B cell (primary cell): Measurements from ENCODE around the gene ESD. TPM values are rescaled to one million over a fixed set of nuclear protein-coding genes. Genes with fewer than 3 reads are reported as not detected.
A peak's percentile ranks its signal among the peaks of the same experiment; 100 is the strongest.

ENCODE experiments used
- ATAC-seq: fragments of 200-7000 bp; cut with Tn5 transposase; one replicate; pipeline ENCODE4 v1.10.0; 2021; ENCODE audit warnings: low read depth, mild to moderate bottlenecking, moderate number of reproducible peaks, moderate library complexity
- CTCF ChIA-PET: fragments of 350-600 bp; sonication (Branson Sonifier 250); formaldehyde crosslinking; loops from one replicate; lab custom pipeline; 2021; ENCODE audit warnings: antibody characterized with exemption, inconsistent platforms; lab: Charles Lee
- POLR2A ChIA-PET: fragments of 350-600 bp; sonication (Branson Sonifier 250); formaldehyde crosslinking; loops from one replicate; lab custom pipeline; 2021; ENCODE audit warnings: antibody characterized with exemption; lab: Charles Lee
- DNase-seq: peaks from one replicate; pipeline ENCODE4 v3.0.0; 2013
- H2AFZ ChIP-seq: 2 replicates; pipeline ENCODE4 v1.6.1; 2012; ENCODE audit warnings: mild to moderate bottlenecking, low read depth, low read length; ENCODE audit not compliant: insufficient read depth, poor library complexity, severe bottlenecking
- H3K27ac ChIP-seq, 2 donors: 1 replicate in 1 of 2; 2 replicates in 1 of 2; pipeline ENCODE4 v1.5.1; 2012 to 2013; ENCODE audit warnings: low read length in 2 of 2, mild to moderate bottlenecking in 2 of 2, moderate library complexity in 1 of 2
- H3K27me3 ChIP-seq, 4 experiments: fragments of 200-600 bp in 1 of 4; sonication (generic) in 1 of 4; replicated peaks in 1 of 4; 1 replicate in 2 of 4; 2 replicates in 2 of 4; pipeline versions ENCODE4 v1.6.1 to v1.7.0; 2013 to 2016; ENCODE audit warnings: low read length in 3 of 4, mild to moderate bottlenecking in 2 of 4, mixed read lengths in 1 of 4, moderate library complexity in 1 of 4; ENCODE audit not compliant: insufficient read depth in 4 of 4, control insufficient read depth in 3 of 4; ENCODE audit errors: control extremely low read depth in 1 of 4
- H3K36me3 ChIP-seq, 2 experiments: replicated peaks in 1 of 2; 1 replicate in 1 of 2; 2 replicates in 1 of 2; pipeline versions ENCODE4 v1.6.1 to v1.7.1; 2013; ENCODE audit warnings: low read length in 1 of 2; ENCODE audit not compliant: insufficient read depth in 2 of 2, control insufficient read depth in 1 of 2; ENCODE audit errors: control extremely low read depth in 1 of 2, extremely low read depth in 1 of 2
- H3K4me1 ChIP-seq, 2 donors: fragments of 200-600 bp in 1 of 2; sonication (generic) in 1 of 2; 1 replicate in 1 of 2; 2 replicates in 1 of 2; pipeline versions ENCODE4 v1.5.1 to v1.6.1; 2013 to 2017; ENCODE audit warnings: low read length in 2 of 2; ENCODE audit not compliant: control insufficient read depth in 2 of 2, insufficient read depth in 2 of 2
- H3K4me2 ChIP-seq: replicated peaks from 2 replicates; pipeline ENCODE3; 2012; ENCODE audit warnings: mild to moderate bottlenecking, low read depth, low read length; ENCODE audit not compliant: poor library complexity, severe bottlenecking
- H3K4me3 ChIP-seq, 5 experiments: fragments of 200-600 bp in 1 of 5; sonication (generic) in 1 of 5; 1 replicate in 3 of 5; 2 replicates in 2 of 5; pipeline versions ENCODE4 v1.5.1 to v1.7.0; 2011 to 2016; ENCODE audit warnings: low read length in 4 of 5, mild to moderate bottlenecking in 4 of 5, low read depth in 2 of 5, control low read depth in 1 of 5, moderate library complexity in 1 of 5; ENCODE audit not compliant: insufficient read depth in 1 of 5; ENCODE audit errors: control extremely low read depth in 1 of 5, extremely low read depth in 1 of 5
- H3K79me2 ChIP-seq: fragments of 200-600 bp; sonication (generic); one replicate; pipeline ENCODE4 v1.6.0; 2016; ENCODE audit warnings: low read length; ENCODE audit not compliant: control insufficient read depth, insufficient read depth
- H3K9ac ChIP-seq: fragments of 200-600 bp; sonication (generic); 2 replicates; pipeline ENCODE4 v1.6.1; 2017; ENCODE audit warnings: mild to moderate bottlenecking, low read length, moderate library complexity
- H3K9me3 ChIP-seq, 3 donors: one replicate each; pipeline versions ENCODE4 v1.6.1 to v1.7.1; 2013; ENCODE audit warnings: low read length in 2 of 3; ENCODE audit not compliant: control insufficient read depth in 2 of 3, insufficient read depth in 1 of 3; ENCODE audit errors: control extremely low read depth in 1 of 3
- H4K20me1 ChIP-seq: 2 replicates; pipeline ENCODE4 v1.6.0; 2012; ENCODE audit warnings: mild to moderate bottlenecking, low read length; ENCODE audit not compliant: insufficient read depth, control insufficient read depth, poor library complexity, severe bottlenecking
- H3K27ac Mint-ChIP-seq: one replicate; pipeline ENCODE4 v1.8.0; 2021; ENCODE audit warnings: mixed read lengths
- H3K27me3 Mint-ChIP-seq: one replicate; pipeline ENCODE4 v1.8.0; 2021; ENCODE audit warnings: mixed read lengths
- H3K4me1 Mint-ChIP-seq: one replicate; pipeline ENCODE4 v1.8.0; 2021; ENCODE audit warnings: mixed read lengths
- H3K4me3 Mint-ChIP-seq: one replicate; pipeline ENCODE4 v1.8.0; 2021; ENCODE audit warnings: mixed read lengths
- H3K9me3 Mint-ChIP-seq: one replicate; pipeline ENCODE4 v1.8.0; 2022; ENCODE audit warnings: mixed read lengths; ENCODE audit not compliant: insufficient read depth
- EZH2 ChIP-seq: IDR thresholded peaks from 2 replicates; pipeline ENCODE4 v1.6.1; 2012; ENCODE audit warnings: borderline replicate concordance, low read depth, mild to moderate bottlenecking, moderate library complexity, low read length; ENCODE audit not compliant: insufficient read depth, poor library complexity, severe bottlenecking
- WGBS: methylation state at CpG from one replicate; pipeline ENCODE4 v1.1.5; 2013; ENCODE audit warnings: missing lambda C conversion rate; ENCODE audit not compliant: insufficient coverage; 5-methylcytosine and 5-hydroxymethylcytosine counted together
- intact Hi-C: fragments of 100-400 bp; cut with micrococcal nuclease; formaldehyde crosslinking; loops from one replicate; pipeline ENCODE4 v1.10.0; 2022
- polyA plus RNA-seq: library from polyadenylated mRNA; depleted of rRNA; stranded (reverse); fragments of >200 nt; gene quantifications from 2 replicates; pipeline ENCODE4 v1.2.3, GENCODE V29; 2012
- total RNA-seq, 2 donors: library from RNA; stranded (reverse); fragments of 120-200 nt in 1 of 2; gene quantifications; 1 replicate in 1 of 2; 2 replicates in 1 of 2; pipeline versions ENCODE4 v1.2.3 to v1.2.4, GENCODE V29; 2013 to 2022
- TF ChIP-seq, protein P1 (sequence below): fragments of 200-600 bp; IDR thresholded peaks from one replicate; pipeline ENCODE4 v1.8.0; 2022; ENCODE audit warnings: antibody characterized with exemption, mild to moderate bottlenecking

The ESD gene
- total and polyA plus RNA-seq, 2 donors (not counting 1 experiment from before 2014, with no cell fraction given), result 29.9 to 52.9 TPM

DNA sequence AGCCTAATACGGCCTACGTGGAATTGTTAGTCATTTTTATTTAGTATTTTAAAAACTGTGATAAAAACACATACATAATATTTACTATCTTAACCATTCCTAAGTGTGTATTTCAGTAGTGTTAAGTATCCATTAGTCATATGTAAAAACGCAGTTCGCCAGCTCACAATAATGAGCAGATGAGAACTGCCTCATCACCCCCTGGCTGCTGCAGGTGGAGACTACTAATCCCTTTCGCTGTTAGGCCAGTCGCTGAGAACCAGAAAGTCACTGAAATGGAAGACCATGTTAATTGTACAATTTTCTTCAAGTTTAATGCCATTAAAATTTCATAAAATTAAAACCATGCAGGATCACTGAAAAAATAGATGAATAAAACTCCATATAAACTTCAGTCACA lies 1.6 kb downstream of the ESD start:
- Mint-ChIP-seq H3K27me3 (no peaks in the 10 kb centered on the region), H3K4me1 (peaks cover 30% of the 10 kb centered on the region), H3K27ac (no peak overlapping the region), H3K9me3 (no peaks in the 10 kb centered on the region), H3K4me3 (peak overlapping the region; percentile 69)
- DNase-seq, result no peak
- no peak for TF ChIP-seq EZH2
- TF ChIP-seq, protein P1, sequence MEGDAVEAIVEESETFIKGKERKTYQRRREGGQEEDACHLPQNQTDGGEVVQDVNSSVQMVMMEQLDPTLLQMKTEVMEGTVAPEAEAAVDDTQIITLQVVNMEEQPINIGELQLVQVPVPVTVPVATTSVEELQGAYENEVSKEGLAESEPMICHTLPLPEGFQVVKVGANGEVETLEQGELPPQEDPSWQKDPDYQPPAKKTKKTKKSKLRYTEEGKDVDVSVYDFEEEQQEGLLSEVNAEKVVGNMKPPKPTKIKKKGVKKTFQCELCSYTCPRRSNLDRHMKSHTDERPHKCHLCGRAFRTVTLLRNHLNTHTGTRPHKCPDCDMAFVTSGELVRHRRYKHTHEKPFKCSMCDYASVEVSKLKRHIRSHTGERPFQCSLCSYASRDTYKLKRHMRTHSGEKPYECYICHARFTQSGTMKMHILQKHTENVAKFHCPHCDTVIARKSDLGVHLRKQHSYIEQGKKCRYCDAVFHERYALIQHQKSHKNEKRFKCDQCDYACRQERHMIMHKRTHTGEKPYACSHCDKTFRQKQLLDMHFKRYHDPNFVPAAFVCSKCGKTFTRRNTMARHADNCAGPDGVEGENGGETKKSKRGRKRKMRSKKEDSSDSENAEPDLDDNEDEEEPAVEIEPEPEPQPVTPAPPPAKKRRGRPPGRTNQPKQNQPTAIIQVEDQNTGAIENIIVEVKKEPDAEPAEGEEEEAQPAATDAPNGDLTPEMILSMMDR, result no peak
- WGBS, result 93% methylated on average over 2 of the region's 6 CpGs
- peak overlapping the region; percentile 89 for H3K4me2 ChIP-seq
- no peaks in the 10 kb centered on the region for H3K27me3 ChIP-seq
- intact Hi-C loops, result loop anchor here (5.0 to 10.0 kb wide), 5 partner anchors 243 to 1881 kb away; partner anchors contain the start of genes LCP1, LRCH1 and MED4
- H3K36me3 ChIP-seq, result peaks cover 0 to 9% of the 10 kb centered on the region in 2 experiments
- POLR2A ChIA-PET, result interaction anchor here (0.7 kb wide), 1 partner anchor 9 kb away, joined by 3 read pairs; no protein-coding TSS in a partner anchor
- H3K9me3 ChIP-seq, result no peaks in the 10 kb centered on the region
- H3K27ac ChIP-seq, result no peak overlapping the region
- peaks cover 16 to 18% of the 10 kb centered on the region in 2 donors for H3K4me1 ChIP-seq
- no peak overlapping the region for H2AFZ ChIP-seq
- ATAC-seq, result no peak
- no peaks in the 10 kb centered on the region for H4K20me1 ChIP-seq
- no peak overlapping the region for H3K4me3 ChIP-seq
- H3K79me2 ChIP-seq, result peaks cover 27% of the 10 kb centered on the region
- H3K9ac ChIP-seq, result no peak overlapping the region
- CTCF ChIA-PET, result no interaction called here

DNA sequence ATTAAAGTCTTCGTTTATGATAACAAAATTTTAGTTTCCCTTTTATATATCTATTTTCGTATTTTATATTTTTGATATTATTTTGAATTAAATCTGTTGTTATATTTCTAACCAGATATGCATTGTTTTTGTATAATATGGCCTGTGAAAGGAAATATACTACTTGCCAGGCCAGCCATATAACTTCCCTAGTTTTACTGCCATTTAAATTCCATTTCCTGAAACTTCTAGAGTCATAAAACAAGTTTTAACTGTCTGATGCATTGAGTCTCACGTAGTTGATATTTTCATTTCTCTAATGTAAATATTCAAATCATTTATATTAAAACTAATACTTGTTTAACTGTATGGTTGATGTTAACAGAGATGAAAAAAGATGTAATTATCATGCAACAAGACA lies 13.5 kb downstream of the ESD start:
- Mint-ChIP-seq H3K9me3 (no peaks in the 10 kb centered on the region), H3K4me1 (no peaks in the 10 kb centered on the region), H3K27ac (no peak overlapping the region), H3K4me3 (no peak overlapping the region), H3K27me3 (no peaks in the 10 kb centered on the region)
- no peak overlapping the region for H3K4me3 ChIP-seq
- no peak overlapping the region for H3K27ac ChIP-seq
- H2AFZ ChIP-seq, result no peak overlapping the region
- no peaks in the 10 kb centered on the region for H3K79me2 ChIP-seq
- CTCF ChIA-PET, result no interaction called here
- POLR2A ChIA-PET, result no interaction called here
- H3K9ac ChIP-seq, result no peak overlapping the region
- H4K20me1 ChIP-seq, result no peaks in the 10 kb centered on the region
- no CpG with 5 or more reads among the region's 3 CpGs for WGBS
- ATAC-seq, result no peak
- intact Hi-C loops, result no loop called here
- no peaks in the 10 kb centered on the region for H3K4me1 ChIP-seq
- DNase-seq, result no peak
- H3K9me3 ChIP-seq, result no peaks in the 10 kb centered on the region
- peaks cover 0 to 67% of the 10 kb centered on the region in 2 experiments for H3K36me3 ChIP-seq
- TF ChIP-seq, protein P1, result no peak
- TF ChIP-seq EZH2, result no peak
- no peak overlapping the region for H3K4me2 ChIP-seq
- no peaks in the 10 kb centered on the region for H3K27me3 ChIP-seq
